Measurements from ENCODE around the gene ITLN1.
"Not testable (repeated sequence)": the region's sequence is repeated elsewhere in the genome, so short reads cannot be mapped to it uniquely, and the experiment has no call there.

Gene ITLN1

DNA sequence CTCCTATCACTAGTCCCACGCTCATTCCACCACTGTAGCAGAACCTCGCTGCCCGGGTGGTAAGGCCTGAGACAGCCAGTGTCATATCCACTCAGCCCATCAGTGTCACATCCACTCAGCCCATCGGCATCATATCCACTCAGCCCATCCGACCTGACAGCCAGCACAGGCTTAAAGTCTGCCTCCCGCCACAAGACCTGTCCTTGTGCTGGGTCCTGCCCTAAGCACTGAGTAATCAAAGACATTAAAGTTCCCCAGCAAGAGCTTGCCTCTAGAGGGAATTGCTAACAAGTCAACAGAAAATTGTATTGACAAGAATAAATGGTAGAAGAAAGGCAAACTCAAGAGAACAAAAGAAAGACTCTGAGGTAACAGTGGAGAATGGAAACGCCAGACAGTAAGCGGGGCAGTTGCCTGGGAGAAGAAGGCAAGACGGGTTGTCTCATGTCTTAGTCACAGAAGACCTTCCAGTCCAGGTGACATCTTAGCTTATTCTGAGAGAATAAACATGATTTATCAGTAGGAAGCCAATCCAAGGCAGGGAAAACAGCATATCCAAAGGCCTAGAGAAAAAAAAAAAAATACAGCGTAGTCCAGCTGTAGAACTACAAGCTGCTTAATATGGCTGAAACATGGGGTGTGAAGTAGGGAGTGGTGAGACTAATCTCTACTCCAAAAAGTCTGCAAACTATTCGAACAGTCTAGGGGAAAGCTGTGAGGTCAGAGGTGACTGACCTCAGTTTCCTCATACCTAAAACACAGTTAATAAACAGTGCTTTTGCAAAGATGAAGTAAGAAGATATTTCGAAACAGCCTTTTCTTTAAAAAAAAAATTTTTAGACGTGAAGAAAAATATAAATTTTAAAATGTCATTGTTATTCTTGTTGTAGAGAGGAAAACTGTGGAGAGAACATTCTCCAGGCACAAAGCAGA lies 1.1 kb downstream of the ITLN1 start:
- no peak for DNase-seq (ENCODE audit: low read depth in 2 of 2)

DNA sequence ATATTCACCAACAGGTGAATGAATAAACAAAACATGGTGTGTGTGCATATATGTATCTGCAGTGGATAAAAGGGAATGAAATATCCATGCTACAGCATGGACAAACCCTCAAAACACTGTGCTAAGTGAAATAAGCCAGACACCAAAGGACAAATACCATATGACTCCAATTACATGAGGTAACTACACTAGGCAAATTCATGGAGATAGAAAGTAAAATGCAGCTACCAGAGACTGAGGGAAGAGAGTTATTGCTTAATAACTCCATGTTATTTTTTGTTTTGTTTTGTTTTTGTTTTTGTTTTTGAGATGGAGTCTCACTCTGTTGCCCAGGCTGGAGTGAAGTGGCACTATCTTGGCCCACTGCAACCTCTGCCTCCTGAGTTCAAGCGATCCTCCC lies 2.4 kb downstream of the ITLN1 start:
- no peak for DNase-seq (ENCODE audit: low read depth in 2 of 2)

DNA sequence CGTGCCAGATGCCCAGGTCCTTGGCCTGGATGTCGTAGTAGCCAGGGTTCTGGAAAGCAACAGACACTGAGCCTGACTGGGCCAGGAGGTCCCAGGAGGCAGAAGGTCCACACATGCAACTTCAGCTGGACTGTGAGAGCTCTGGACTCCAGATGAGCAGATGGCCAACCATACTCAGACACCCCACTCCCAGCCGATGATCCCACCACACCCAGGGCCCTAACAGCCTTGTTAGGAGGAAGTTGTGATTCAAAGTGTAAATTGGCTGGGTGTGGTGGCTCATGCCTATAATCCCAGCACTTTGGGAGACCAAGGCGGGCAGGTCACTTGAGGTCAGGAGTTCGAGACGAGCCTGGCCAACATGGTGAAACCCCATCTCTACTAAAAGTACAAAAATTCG lies 3.7 kb downstream of the ITLN1 start:
- DNase-seq (ENCODE audit: low read depth in 2 of 2), result not testable (repeated sequence)

DNA sequence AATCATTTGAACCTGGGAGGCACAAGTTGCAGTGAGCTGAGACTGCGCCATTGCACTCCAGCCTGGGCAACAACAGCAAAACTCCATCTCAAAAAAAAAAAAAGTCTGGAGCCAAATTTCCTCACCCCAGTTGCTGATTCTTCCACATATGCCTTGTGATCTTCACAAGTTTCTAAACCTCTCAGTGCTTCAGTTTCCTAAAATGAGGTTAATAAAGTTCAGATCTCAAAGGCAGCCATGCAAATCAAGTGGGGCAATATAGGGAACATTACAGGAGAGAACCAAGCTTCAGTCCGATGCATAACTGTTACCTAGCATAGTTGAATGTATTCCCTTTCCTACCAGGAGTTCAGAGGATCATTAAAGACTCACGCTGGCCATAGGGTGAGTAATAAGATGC lies 4.8 kb downstream of the ITLN1 start:
- DNase-seq (ENCODE audit: low read depth in 2 of 2), result no peak

DNA sequence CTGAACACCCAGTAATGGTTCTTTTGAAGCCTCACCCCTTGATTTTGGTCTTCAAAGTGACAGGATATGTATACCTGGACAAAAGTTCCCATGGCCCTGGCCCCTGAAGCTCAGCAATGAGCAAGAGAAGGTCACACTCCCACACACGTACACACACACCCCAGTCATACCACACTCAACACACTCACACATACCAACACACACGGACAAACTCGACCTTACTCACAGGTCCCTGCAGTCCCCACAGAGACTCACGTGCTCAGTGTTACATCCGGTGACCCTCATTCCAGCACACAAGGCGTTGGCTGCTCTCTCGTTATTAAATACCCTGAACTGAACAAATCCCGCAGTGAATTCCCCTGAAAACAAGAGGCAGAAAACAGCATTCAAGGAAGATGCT lies 5.9 kb downstream of the ITLN1 start:
- DNase-seq (ENCODE audit: low read depth in 2 of 2), result no peak

DNA sequence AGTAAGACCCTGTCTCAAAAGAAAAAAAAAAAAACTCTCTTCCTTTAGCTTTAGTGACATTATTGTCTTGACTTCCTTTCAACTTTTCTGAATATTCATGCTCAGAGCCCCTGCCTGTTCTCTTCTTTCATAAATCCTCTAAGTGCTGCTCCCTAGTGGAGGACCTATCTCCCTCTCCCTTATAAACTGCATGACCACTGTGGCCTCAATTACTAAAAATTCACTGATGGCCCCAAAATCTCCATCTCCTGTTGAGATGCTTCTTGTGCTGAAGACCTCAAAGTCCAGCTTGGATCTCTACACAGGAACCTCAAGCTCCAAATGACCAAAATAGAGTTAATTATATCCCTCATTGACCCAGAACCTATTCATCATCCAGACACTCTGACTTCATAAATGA lies 7.8 kb downstream of the ITLN1 start:
- DNase-seq (ENCODE audit: low read depth in 2 of 2), result no peak

DNA sequence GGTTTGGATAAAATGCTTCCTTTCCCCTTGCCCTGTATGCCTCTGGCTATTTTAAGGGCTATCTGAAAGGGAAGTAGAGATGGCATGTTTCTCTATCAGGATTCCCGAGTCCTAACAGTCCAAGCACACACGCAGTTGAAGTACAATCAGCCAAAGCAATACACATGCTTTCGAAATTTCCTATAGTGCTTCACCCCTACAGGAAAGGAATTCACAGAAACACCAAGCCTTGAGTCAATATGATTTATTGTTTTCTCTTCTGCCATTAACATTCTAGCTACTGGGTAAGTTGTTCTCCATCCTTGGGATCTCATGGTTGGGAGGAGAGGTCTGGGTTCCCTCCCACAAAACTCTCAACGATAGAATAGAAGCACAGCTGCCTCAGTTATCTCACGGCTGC lies 8.7 kb downstream of the ITLN1 start:
- no peak for DNase-seq (ENCODE audit: low read depth in 2 of 2)

DNA sequence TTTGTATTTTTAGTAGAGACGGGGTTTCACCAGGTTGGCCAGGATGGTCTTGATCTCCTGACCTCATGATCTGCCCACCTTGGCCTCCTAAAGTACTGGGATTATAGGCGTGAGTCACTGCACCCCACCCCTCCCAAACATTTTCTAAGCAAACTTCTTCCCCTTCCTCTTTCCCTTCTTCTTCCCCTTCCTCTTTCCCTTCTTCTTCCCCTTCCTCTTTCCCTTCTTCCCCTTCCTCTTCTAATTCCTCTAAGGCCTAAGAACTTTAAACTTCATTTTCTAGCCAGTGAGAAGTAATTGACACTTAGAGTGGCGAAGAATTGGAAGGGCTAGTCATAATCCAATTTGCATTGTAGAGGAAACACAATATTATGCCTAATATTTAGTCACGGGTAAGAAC lies 9.4 kb downstream of the ITLN1 start:
- not testable (repeated sequence) for DNase-seq (ENCODE audit: low read depth in 2 of 2)

DNA sequence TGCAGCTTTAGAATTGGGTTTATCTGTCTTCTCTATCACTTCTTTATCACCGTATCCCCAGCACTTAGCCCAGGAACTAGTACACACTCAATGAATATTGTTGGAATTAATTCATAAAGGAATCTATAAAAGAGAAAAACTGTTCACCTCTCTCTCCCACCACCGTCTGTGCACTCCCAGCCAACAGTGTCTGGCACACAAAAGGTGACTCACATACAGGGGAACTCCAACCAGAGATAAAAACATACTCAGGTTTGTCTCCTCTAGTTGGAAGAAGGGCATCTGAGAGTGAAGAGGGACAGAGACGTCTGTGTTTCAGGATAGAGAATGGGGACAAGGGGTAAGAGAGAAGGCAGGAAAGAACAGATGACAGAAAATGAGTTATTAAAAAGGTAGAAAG lies 10.0 kb downstream of the ITLN1 start:
- DNase-seq (ENCODE audit: low read depth in 2 of 2), result no peak

DNA sequence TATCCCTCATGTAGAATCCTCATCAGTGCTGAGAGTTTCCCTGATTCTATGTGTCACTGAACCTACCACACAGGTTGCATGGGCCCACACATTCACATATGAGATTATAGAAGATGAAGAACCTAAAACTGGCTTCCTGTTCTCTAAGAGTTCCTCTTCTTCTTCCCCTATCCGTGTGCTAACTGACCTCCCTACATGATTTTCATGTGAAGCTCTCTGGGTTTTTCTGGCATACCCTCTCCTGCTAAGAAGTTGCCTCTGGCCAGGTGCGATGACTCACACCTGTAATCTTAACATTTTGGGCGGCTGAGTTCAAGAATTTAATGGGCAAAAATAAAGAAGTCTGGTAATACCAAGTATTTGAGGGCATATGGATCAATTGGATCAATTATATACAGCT lies 16.8 kb downstream of the ITLN1 start:
- no peak for DNase-seq (ENCODE audit: low read depth in 2 of 2)

DNA sequence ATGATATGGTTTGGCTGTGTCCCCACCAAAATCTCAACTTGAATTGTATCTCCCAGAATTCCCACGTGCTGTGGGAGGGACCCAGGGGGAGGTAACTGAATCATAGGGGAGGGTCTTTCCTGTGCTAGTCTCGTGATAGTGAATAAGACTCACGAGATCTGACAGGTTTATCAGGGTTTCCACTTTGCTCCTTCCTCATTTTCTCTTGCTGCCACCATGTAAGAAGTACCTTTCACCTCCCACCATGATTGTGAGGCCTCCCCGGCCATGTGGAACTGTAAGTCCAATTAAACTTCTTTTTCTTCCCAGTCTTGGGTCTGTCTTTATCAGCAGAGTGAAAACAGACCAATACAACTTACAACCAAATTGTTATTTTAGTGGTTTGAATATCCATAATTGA lies 17.3 kb downstream of the ITLN1 start:
- not testable (repeated sequence) for DNase-seq (ENCODE audit: low read depth in 2 of 2)

DNA sequence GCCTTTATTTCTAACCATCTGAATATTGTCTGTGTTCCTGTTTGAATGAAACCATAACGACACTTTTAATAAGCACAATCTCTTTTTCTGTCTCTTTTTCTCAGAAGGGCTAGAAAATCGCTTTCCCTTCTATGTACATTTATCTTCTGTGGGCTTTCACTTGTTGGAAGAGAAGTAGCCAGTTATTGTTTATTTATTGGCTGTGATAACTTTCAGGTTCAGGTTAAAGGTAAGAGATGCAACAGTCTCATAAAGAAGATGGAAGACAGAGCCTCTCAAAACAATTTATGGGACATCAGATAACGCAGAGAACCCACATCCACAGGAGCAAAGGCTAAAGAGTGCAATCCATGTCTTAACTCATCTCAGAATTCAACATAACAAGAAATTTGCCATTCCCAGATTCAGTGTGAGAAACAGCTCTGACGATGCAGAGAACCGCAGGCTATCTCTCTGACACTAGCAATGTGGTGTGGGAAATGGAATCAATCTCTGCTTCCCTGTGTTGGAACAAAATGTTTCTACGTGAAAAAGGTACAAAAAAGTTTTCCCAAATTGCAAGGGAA lies 18.2 kb downstream of the ITLN1 start:
- DNase-seq (ENCODE audit: low read depth in 2 of 2), result no peak

DNA sequence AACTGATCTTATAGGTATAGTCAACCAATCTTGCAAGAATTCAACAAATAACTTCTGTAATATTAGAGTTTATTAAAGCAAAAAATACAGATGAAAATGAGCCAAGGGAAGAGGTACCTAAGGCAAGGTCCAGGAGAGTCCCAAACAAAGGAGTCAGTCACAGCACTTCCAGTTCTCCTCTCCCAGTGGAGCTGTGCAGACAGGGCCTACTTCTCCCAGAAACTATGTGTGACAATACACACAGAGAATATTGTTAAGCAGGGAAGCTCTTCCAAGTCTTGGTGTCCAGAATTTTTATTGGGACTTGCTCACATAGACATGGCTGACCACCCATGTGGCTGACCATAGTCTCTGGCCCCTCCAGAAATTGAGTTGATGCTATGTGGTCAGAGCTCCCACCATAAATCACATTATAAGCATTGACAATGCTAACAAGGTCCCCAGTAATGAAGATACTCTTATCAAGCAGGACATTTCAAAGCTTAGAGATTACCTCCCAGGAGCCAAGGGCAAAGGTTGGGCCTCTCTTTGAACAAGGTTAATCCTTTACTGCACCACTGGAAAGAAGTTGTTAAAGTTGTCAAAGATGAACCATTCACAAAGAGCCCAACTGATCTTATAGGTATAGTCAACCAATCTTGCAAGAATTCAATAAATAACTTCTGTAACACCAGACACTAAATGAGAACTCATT lies 18.8 kb downstream of the ITLN1 start:
- DNase-seq (ENCODE audit: low read depth in 2 of 2), result no peak

DNA sequence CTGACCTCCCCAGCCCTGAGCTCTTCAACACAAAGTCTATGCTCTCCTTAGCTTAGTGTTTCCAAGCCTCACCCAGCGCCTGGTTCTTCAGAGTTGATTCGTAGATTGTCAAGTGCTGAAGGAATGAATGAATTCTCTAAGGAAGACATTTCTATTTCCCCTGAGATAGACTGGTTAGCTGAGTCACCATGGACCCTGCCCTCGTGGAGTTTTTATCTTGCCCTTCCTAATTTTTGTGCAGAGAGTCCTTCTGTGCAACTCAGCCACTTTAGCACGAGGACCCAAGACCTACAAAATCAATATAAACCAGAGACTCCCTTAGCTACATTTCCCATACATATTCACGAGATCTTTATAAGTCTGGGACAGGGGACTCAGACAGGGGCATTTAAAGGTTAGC lies 19.6 kb downstream of the ITLN1 start:
- DNase-seq (ENCODE audit: low read depth in 2 of 2), result no peak

DNA sequence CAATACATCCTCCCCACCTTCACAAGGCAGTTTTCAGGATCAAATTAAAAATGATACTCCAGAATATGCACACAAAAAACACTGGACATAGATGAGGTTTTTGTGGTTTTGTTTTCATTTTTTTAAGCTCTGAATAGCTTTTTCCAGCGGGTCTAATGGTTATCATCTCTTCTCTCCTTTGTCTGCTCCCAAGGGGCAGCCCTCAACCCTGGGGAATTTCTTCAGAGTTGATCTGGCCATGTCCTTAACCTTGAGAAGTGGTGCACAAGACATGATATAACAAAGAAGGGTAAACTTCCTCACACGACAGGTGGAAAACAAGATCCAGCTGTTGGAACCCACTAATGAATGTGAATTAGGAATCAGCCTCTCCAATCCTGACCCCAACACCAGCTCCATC lies 20.8 kb downstream of the ITLN1 start:
- no peak for DNase-seq (ENCODE audit: low read depth in 2 of 2)

DNA sequence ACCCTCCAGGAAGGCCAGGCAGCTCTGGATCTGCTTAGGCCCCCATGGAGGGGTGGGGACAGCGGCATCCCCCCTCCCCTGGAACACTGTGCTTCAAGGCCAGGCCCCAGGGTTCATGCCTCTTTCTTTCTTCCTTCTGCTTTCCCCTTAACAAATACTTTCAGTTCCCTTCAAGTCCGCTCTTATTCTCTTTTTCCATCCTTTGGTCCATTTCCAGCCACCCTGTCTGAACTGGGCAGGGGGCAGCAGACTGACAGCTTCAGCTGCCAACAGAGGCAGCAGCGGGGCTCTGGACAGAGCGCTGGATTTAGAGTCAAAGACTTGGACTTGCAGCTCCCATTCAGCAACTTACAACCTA lies 21.2 kb downstream of the ITLN1 start:
- DNase-seq (ENCODE audit: low read depth in 2 of 2), result no peak

DNA sequence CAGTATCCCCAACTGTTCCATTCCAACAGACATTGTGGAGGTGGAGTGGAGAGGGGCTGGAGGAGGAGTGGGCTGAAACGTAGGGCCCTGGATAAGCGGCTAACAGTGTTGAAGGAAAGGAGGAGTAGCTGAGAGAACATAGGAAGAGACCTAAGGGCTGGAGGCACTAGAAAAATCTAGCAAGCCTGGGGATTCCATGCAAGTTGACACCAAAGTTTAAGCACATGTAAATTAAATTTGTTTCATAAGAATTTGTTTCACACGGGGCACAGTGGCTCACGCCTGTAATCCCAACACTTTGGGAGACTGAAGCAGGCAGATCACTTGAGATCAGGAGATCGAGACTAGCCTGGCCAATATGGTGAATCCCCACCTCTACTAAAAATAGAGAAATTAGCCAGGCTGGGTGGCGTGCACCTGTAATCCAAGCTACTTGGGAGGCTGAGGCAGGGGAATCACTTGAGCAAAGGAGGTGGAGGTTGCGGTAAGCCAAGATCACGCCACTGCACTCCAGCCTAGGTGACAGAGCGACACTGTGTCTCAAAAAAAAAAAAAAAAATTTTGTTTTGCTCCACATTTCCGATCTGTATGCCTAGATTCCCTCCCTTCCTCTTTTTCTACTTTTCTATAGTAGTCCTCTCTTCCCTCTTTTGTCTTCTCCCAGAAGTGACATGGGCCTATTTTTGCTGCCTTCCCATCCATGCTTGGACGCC lies 21.8 kb downstream of the ITLN1 start:
- no peak for DNase-seq (ENCODE audit: low read depth in 2 of 2)

DNA sequence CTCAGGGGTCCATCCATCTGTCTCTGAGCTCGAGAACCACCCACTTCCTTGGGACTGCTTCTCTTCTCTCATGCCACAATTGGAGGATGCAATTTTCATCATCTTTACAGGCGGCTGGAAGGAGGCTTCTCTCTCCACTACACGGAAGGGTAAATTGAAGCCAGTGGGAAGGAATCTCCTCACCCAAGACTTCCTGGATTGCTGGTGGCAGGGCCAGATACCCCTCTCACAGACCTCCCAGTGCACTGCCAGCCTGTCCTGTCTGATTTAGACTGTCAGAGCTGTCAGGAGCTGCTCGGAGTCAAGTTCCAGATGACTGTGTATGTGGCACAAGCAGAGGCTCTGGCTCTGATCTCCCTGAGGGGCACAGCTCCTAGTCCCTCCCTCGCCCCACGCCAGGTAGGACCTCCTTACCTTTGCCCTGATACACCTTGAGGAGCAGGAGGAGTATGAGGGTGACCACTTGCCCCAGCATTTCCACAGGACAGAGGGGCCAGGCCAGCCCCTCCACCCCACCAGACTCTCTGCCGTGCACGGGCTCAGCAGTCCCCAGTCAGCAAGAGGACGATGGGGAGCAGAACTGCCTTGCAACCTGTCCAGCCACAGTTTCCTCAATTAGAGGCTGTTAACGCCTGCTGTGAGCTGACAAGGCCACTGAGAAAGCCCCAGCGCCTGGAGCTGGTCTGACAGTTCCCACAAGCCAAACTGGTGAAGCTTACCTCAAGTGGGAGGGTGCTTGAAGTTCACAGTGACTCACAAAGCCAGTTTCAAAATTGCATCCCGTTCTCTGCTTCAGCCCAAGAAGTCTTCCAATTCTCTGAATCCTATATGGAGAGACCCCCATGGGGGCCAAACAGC lies 22.5 kb downstream of the ITLN1 start, which contains the start of gene CD244:
Gene CD244 (minus strand): TSS at position 685 of the 858 bp plus-strand sequence. CDS start 210 bp downstream, at position 475.
- DNase-seq (ENCODE audit: low read depth in 2 of 2), result peak; percentile 52 to 75

DNA sequence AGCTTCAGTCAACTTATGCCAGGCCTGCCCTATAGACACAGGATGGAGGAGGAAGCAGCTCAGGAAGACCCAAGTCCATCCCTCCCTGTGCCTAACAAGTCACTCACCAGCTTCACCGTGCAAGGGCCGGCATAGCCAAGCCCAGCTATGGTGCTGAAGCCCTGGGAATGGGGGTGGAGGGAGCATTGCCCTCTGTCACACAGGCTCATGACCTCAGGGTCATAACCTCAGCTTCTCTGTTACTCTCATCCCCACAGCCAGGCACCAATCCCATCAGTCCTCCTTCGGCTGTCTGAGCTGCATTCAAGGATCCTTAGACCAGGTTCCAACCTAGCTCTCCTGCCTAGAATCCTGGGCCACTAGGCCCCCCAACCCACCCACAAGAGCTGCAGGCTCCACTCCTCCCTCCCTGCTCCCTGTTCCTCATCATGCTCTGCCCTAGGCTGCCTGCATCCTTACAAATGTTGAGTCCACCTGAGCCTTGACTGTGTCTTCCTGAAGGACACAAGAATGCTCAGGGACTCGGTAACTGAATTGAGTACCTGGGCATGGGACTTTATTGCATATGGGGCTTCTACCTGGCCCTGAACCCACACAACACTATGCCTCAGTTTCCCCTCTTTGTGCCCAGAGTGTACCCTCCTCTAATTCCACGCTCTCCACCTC lies 24.0 kb downstream of the ITLN1 start:
- DNase-seq (ENCODE audit: low read depth in 2 of 2), result no peak

DNA sequence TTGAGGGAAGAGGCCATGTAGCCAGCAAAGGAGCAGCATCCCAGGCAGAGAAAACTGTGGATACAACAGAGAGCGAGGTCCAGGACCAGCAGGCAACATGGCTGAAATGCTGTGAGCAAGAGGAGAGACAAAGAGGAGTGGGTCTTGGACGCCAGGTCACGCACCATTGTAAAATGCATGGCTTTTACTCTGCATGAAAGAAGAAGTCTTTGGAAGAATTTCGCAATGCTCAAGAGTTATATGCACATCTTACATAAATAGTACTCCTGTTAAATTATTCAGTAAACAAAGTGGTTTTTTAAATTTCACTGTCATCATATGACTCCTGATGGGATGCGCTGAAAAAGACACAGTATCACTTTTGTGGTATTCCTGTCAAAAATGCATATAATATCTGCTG lies 25.8 kb downstream of the ITLN1 start:
- DNase-seq (ENCODE audit: low read depth in 2 of 2), result no peak

DNA sequence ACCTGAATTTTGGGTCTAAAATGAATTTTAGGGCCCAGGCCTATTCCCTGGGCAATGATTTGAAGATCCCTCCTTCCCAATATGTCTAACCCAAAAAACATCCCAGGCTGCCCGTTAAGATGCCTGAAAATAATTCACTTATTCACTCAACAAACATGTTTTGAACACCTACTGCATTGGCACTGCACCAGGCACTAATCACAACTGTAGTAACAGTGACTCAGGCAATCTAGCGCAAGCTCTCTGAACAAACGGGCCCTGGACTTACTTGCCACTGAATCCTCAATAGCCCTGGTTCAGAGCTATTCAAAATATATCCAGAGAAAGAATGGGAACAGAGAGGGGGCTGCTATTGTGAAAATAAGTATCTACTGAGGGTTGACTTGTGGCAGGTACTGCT lies 26.5 kb downstream of the ITLN1 start:
- no peak for DNase-seq (ENCODE audit: low read depth in 2 of 2)

Measured in stimulated activated CD8-positive, alpha-beta memory T cell treated with anti-CD3 and anti-CD28 coated beads, Interleukin-15, amount 100 ng/mL, for 48 hours (primary cell).